Duodenal mucosa (tissue), 2 donors: ENCODE data around the gene ORC4.

Experiments used
- H3K27ac ChIP-seq: one replicate; pipeline ENCODE4 v1.7.0; 2013; ENCODE audit warnings: low read depth, low read length
- H3K27me3 ChIP-seq, 2 donors: one replicate each; pipeline ENCODE4 v1.7.0; 2013; ENCODE audit warnings: low read length in 2 of 2, control low read depth in 1 of 2; ENCODE audit not compliant: insufficient read depth in 2 of 2, control insufficient read depth in 1 of 2
- H3K36me3 ChIP-seq, 2 donors: one replicate each; pipeline ENCODE4 v1.7.0; 2013; ENCODE audit warnings: low read length in 2 of 2, control low read depth in 1 of 2; ENCODE audit not compliant: insufficient read depth in 2 of 2, control insufficient read depth in 1 of 2
- H3K4me1 ChIP-seq, 2 donors: one replicate each; pipeline ENCODE4 v1.7.0; 2013; ENCODE audit warnings: low read length in 2 of 2, control low read depth in 1 of 2; ENCODE audit not compliant: insufficient read depth in 2 of 2, control insufficient read depth in 1 of 2
- H3K4me3 ChIP-seq, 2 donors: one replicate each; pipeline ENCODE4 v1.7.0; 2013; ENCODE audit warnings: low read length in 2 of 2, low read depth in 1 of 2
- H3K9ac ChIP-seq, 2 donors: one replicate each; pipeline ENCODE4 v1.7.0; 2013; ENCODE audit warnings: low read length in 2 of 2, low read depth in 1 of 2
- H3K9me3 ChIP-seq, 2 donors: one replicate each; pipeline ENCODE4 v1.7.0; 2013; ENCODE audit warnings: low read length in 2 of 2, control low read depth in 1 of 2; ENCODE audit not compliant: control insufficient read depth in 1 of 2

ORC4 gene

DNA sequence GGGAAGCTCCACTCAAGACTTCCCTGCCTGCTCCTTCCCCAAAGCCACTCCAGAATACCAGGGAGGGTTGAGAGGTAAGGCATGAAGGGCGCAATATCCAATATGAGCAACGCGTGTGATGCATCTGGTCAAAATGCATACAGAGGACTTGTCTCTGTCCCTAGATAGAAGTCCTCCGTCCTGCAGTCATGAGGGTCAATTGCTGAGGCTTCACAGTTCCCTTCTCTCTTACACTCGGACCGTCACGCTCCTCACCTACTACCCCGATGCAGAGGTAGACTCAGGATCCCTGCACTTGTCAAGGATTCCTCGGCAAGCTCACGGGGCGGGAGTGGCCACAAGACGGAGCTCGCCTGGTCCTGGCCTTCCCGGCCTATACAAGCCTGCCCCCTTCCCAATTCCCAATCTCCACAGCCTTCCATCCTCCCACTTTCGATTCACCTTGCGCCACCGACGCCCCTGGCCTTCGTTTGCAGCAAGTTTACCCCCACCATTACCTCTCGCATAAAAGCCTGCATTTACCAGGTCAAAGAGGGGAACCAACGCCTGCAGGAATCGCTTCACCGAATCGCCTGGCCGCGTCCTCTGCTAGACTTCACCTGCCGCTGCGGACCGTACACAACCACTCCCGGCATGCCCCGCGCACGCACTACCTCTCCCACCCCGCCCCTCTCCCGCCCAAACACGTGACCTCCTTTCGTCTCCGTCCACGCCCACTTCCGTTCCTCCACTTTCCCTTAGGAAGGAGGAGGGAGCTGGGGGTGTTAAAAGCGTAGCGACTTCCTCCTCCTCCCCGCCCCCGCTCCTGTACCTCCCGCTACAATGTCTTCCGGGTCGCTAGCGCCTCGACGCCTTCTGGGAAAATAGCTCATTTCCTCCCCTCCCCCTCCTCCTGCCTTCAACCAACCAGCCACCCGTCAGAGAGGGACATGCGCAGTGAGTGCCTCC is at the start of gene ORC4:
TSS of gene ORC4 (minus strand) at position 627 of the 948 bp plus-strand sequence. CDS start 44,779 bp downstream, outside the sequence.
- Histone ChIP-seq H3K36me3 (peaks cover 0 to 3% of the 10 kb centered on the region in 2 donors), H3K9me3 (no peaks in the 10 kb centered on the region), H3K9ac (peak within 1 kb of the TSS; percentile 92 to 97), H3K4me3 (peak within 1 kb of the TSS; percentile 93 to 96), H3K27me3 (no peaks in the 10 kb centered on the region), H3K27ac (peak within 1 kb of the TSS; percentile 88), H3K4me1 (peaks cover 11 to 22% of the 10 kb centered on the region in 2 donors)

DNA sequence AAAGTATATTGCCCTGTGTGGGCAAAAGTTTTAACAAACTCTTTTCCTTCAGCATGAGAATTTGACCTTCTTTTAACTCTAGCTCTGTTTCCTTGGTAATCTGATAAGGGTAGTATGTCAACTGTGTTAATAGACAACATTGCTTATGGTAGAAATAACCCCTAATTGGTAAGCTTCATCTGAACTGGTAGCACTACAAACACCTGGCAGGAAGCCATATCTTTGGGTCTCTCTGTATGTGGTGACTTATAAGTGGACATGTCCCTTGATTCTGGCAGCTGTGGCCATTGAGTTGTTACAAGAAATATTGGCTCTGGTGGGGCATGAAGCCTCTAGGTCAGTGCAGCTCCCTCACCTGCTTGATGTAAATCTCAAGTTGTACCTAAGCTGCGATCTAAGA is 47.3 kb upstream of the ORC4 start:
- Histone ChIP-seq H3K27ac (no peak overlapping the region), H3K4me3 (no peak overlapping the region), H3K4me1 (peaks cover 0 to 12% of the 10 kb centered on the region in 2 donors), H3K27me3 (no peaks in the 10 kb centered on the region), H3K36me3 (no peaks in the 10 kb centered on the region), H3K9me3 (no peaks in the 10 kb centered on the region), H3K9ac (no peak overlapping the region)

- Histone ChIP-seq H3K27me3 (no peaks in the 10 kb centered on the region), H3K36me3 (no peaks in the 10 kb centered on the region), H3K9ac (no peak overlapping the region), H3K9me3 (no peaks in the 10 kb centered on the region), H3K4me1 (peaks cover 0 to 10% of the 10 kb centered on the region in 2 donors), H3K4me3 (no peak overlapping the region), H3K27ac (no peak overlapping the region)
Measured at GRCh38 chr2:148065936-148066335, 45.4 kb upstream of the ORC4 start.

DNA sequence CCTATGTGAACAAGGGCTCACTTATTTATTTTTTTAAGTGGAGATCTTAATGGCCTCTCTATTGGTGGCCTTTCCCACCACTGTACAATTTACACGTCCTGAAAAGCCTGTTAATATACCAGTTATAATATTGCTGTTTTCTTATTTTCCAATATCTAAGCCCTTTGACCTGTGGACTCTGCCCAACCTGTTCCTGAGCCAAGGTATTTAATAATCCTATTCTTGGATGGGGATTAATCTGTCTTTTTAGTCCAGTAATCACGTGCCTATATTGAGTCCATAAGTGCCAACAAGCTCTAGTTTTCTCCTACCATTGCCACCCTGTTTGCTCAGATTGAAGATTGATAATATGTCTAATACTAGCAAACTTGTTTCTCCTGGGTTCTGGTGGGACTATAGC is 43.1 kb upstream of the ORC4 start:
- Histone ChIP-seq H3K9ac (no peak overlapping the region), H3K4me3 (no peak overlapping the region), H3K27ac (no peak overlapping the region), H3K9me3 (no peaks in the 10 kb centered on the region), H3K36me3 (no peaks in the 10 kb centered on the region), H3K27me3 (no peaks in the 10 kb centered on the region), H3K4me1 (peaks cover 0 to 10% of the 10 kb centered on the region in 2 donors)

DNA sequence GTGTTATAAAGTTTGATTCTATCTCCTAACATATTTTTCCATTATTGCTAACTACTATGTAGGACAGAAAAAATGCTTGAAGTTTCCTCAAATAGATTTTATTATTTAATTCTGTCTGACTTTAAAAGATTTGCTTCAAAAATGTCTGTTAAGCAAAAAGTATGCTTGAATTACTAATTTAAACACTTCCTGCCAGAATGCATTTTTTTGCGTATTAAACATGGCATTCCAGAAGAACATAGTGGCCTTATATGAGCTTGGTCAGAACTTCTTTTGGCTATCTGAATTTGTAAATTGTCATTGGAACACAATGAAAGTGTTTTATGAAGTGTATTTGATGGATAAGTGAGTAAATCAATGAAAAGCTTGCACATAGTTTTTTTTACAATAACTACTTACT is 38.1 kb upstream of the ORC4 start:
- Histone ChIP-seq H3K27me3 (no peaks in the 10 kb centered on the region), H3K4me3 (no peak overlapping the region), H3K9me3 (no peaks in the 10 kb centered on the region), H3K27ac (no peak overlapping the region), H3K4me1 (peaks cover 0 to 10% of the 10 kb centered on the region in 2 donors), H3K36me3 (peaks cover 0 to 5% of the 10 kb centered on the region in 2 donors), H3K9ac (no peak overlapping the region)

GRCh38 chr2:148052687-148053086 is 32.1 kb upstream of the ORC4 start:
- Histone ChIP-seq H3K27ac (no peak overlapping the region), H3K4me1 (no peaks in the 10 kb centered on the region), H3K27me3 (no peaks in the 10 kb centered on the region), H3K4me3 (no peak overlapping the region), H3K9me3 (no peaks in the 10 kb centered on the region), H3K36me3 (peaks cover 0 to 5% of the 10 kb centered on the region in 2 donors), H3K9ac (no peak overlapping the region)

DNA sequence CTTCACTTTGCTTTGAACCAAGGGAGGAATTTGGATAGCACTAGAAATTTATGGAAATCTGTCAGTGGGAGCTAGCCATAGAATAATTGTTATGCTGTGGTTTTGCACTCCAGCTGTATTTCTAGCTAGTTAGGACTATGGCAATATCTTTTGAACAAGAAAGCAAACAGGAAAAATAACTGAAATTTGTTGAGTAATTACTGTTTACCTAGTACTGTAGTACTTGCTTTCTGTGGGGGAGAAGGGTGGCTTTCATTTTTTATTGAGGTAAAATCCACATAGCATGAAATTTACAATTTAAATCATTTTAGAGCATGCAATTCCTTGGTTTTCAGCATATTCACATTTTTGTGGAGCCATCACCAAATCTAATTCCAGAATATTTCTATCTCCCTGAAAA is 28.7 kb upstream of the ORC4 start:
- Histone ChIP-seq H3K27ac (no peak overlapping the region), H3K4me1 (no peaks in the 10 kb centered on the region), H3K9me3 (no peaks in the 10 kb centered on the region), H3K9ac (no peak overlapping the region), H3K4me3 (no peak overlapping the region), H3K36me3 (peaks cover 0 to under 1% of the 10 kb centered on the region in 2 donors), H3K27me3 (no peaks in the 10 kb centered on the region)

- Histone ChIP-seq H3K4me1 (no peaks in the 10 kb centered on the region), H3K9me3 (no peaks in the 10 kb centered on the region), H3K27me3 (no peaks in the 10 kb centered on the region), H3K27ac (no peak overlapping the region), H3K4me3 (no peak overlapping the region), H3K9ac (no peak overlapping the region), H3K36me3 (no peaks in the 10 kb centered on the region)
Measured at GRCh38 chr2:148048475-148049221, 28.1 kb upstream of the ORC4 start.

DNA sequence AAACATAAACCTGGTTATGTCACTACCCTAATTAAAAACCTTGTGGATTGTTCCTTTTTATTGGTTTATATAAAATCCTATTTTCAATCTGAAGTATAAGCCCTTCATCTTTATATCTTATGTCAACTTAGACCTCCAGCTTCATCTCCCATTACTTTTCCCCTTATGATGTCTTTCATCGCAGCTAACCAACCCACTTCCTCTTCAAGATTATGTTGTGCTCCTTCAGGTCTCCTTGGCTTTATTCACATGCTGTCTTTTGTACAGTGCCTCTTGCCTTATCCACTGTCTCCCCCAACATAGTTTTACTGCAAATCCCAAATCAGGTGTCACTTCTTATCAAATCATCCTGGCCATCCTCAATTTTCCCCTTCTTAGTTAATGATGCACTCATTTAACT is 26.3 kb upstream of the ORC4 start:
- no peaks in the 10 kb centered on the region for H3K4me1 ChIP-seq

GRCh38 chr2:148044322-148044721 is 23.8 kb upstream of the ORC4 start:
- Histone ChIP-seq H3K27ac (no peak overlapping the region), H3K4me3 (no peak overlapping the region), H3K4me1 (no peaks in the 10 kb centered on the region), H3K36me3 (peaks cover 0 to 3% of the 10 kb centered on the region in 2 donors), H3K9ac (no peak overlapping the region), H3K9me3 (no peaks in the 10 kb centered on the region), H3K27me3 (no peaks in the 10 kb centered on the region)

More for the DNA sequence above, 26.3 kb upstream of the ORC4 start:
- Histone ChIP-seq H3K27me3 (no peaks in the 10 kb centered on the region), H3K27ac (no peak overlapping the region), H3K4me3 (no peak overlapping the region), H3K9ac (no peak overlapping the region), H3K36me3 (no peaks in the 10 kb centered on the region), H3K9me3 (no peaks in the 10 kb centered on the region)
